Upper lobe of left lung (tissue), 6 donors: ENCODE results near the gene PIK3IP1. TPM values are rescaled to one million over a fixed set of nuclear protein-coding genes. Genes with fewer than 3 reads are reported as not detected.
A peak's percentile ranks its signal among the peaks of the same experiment; 100 is the strongest.

ENCODE experiments used
- ATAC-seq, 2 donors: fragments of 200-7000 bp; cut with Tn5 transposase; one replicate each; pipeline ENCODE4 v1.9.1; 2022; ENCODE audit warnings: mild to moderate bottlenecking in 2 of 2, moderate library complexity in 2 of 2; ENCODE audit not compliant: low FRiP score in 2 of 2
- DNase-seq, 2 donors: peaks; one replicate each; pipeline ENCODE4 v3.0.0-alpha.2; 2019 to 2020
- H3K27ac ChIP-seq, 4 donors: fragments of 200-600 bp; sonication (generic); one replicate each; pipeline ENCODE4 v1.5.1; 2016 to 2019
- H3K27me3 ChIP-seq, 4 donors: fragments of 200-600 bp; sonication (generic); one replicate each; pipeline ENCODE4 v1.5.1; 2017 to 2019
- H3K36me3 ChIP-seq, 4 donors: fragments of 200-600 bp; sonication (generic); one replicate each; pipeline ENCODE4 v1.5.1; 2016 to 2019
- H3K4me1 ChIP-seq, 4 donors: fragments of 200-600 bp; sonication (generic); one replicate each; pipeline ENCODE4 v1.5.1; 2018 to 2019
- H3K4me3 ChIP-seq, 4 donors: fragments of 200-600 bp; sonication (generic); one replicate each; pipeline ENCODE4 v1.5.1; 2017 to 2019; ENCODE audit warnings: mild to moderate bottlenecking in 2 of 4, moderate library complexity in 1 of 4
- H3K9me3 ChIP-seq, 4 donors: fragments of 200-600 bp; sonication (generic); one replicate each; pipeline ENCODE4 v1.5.1; 2018 to 2019
- EP300 ChIP-seq, 4 donors: sonication (generic); formaldehyde crosslinking; IDR thresholded peaks; one replicate each; pipeline ENCODE4 v1.5.1; 2017; ENCODE audit warnings: antibody characterized with exemption in 4 of 4, control low read depth in 2 of 4
- POLR2A ChIP-seq, 4 donors: fragments of 450-650 bp; IDR thresholded peaks; one replicate each; pipeline ENCODE4 v1.5.1; 2016 to 2017; ENCODE audit warnings: antibody characterized with exemption in 4 of 4, mild to moderate bottlenecking in 2 of 4
- POLR2AphosphoS5 ChIP-seq, 2 donors: sonication (generic); formaldehyde crosslinking; IDR thresholded peaks; one replicate each; pipeline ENCODE4 v1.5.1; 2017; ENCODE audit warnings: antibody characterized with exemption in 2 of 2
- WGBS, 2 donors: methylation state at CpG; one replicate each; pipeline ENCODE4 v1.1.5; 2017 to 2018; 5-methylcytosine and 5-hydroxymethylcytosine counted together
- total RNA-seq, 6 donors: library from RNA; depleted of rRNA in 4 of 6; stranded (reverse); fragments of >200 nt in 4 of 6; gene quantifications; one replicate each; pipeline versions ENCODE4 v1.1.0 to v1.2.1, GENCODE V29; 2016 to 2021
- TF ChIP-seq, protein P1 (sequence below), 6 experiments: fragments of 450-650 bp in 4 of 6; fragments of 200-600 bp in 2 of 6; sonication (generic) in 2 of 6; IDR thresholded peaks; one replicate each; pipeline ENCODE4 v1.5.1; 2016 to 2019; ENCODE audit warnings: antibody characterized with exemption in 6 of 6
- donor health status: DM: no; HTN: no; CAD: no; lungs with moderate emphysema.
- donor health status: DM: no; HTN: yes; CAD: no; lungs with severe emphysema.

PIK3IP1 gene
- total RNA-seq, 6 donors from 2014 or later: 38.9 to 97.1 (median 65.8) TPM

DNA sequence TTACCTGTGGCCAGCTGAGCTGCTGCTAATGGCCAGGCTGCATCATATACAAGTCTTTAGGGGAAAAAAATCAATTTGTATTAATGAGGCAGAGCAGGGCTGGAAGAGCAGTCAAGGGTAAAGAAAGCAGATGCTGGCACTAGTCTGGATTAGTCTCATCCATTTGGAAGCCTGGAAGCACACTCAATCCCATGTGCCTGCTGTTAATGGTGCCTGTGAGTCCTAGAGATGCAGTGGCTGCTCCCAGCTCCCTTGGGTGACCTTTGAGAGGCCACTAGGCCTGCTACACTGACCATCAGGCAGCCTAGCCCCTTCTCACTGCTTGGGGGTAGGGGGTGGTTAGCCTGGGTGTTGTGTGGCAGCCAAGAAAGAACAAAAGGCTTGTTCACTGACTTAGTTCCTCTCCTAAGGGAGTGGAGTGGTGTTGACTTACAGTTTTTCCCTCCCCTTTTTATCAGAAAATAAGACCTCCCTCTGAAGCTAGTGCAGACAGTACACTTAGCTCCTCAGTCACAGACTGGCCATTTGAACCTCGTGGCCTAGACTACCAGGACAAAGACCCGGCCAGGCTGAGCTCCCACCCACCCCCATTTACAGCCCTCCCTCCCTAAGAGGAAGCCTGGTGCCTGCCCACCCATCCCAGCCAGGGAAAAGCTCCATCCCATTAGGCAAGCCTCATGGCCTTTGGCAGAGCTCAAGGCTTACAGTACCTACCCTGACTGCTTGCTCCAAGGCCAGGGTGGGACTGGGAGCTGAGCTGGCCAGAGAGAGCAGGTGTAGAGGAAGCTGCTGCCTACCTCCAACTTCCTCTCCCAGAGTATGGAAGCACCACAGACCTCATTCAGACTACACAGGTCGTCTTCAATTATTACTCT lies 7.8 kb downstream of the PIK3IP1 start:
- WGBS, 2 donors: 47 to 49% methylated on average over 3 of the region's 3 CpGs
- TF ChIP-seq POLR2AphosphoS5 (IDR thresholded peaks at IDR 0.05) (no peak), EP300 (IDR thresholded peaks at IDR 0.05) (no peak), POLR2A (IDR thresholded peaks at IDR 0.05) (no peak)
- TF ChIP-seq, protein P1, sequence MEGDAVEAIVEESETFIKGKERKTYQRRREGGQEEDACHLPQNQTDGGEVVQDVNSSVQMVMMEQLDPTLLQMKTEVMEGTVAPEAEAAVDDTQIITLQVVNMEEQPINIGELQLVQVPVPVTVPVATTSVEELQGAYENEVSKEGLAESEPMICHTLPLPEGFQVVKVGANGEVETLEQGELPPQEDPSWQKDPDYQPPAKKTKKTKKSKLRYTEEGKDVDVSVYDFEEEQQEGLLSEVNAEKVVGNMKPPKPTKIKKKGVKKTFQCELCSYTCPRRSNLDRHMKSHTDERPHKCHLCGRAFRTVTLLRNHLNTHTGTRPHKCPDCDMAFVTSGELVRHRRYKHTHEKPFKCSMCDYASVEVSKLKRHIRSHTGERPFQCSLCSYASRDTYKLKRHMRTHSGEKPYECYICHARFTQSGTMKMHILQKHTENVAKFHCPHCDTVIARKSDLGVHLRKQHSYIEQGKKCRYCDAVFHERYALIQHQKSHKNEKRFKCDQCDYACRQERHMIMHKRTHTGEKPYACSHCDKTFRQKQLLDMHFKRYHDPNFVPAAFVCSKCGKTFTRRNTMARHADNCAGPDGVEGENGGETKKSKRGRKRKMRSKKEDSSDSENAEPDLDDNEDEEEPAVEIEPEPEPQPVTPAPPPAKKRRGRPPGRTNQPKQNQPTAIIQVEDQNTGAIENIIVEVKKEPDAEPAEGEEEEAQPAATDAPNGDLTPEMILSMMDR (IDR thresholded peaks at IDR 0.05): no peak
- no peak for ATAC-seq
- H3K27me3 ChIP-seq: no peaks in the 10 kb centered on the region
- H3K27ac ChIP-seq: peak overlapping the region; percentile 62 to 98 (median 84)
- peaks cover 18 to 98% (median 75%) of the 10 kb centered on the region in 4 donors for H3K36me3 ChIP-seq
- no peak for DNase-seq
- H3K9me3 ChIP-seq: no peaks in the 10 kb centered on the region
- no peak overlapping the region for H3K4me3 ChIP-seq
- peaks cover 44 to 57% (median 45%) of the 10 kb centered on the region in 4 donors for H3K4me1 ChIP-seq

DNA sequence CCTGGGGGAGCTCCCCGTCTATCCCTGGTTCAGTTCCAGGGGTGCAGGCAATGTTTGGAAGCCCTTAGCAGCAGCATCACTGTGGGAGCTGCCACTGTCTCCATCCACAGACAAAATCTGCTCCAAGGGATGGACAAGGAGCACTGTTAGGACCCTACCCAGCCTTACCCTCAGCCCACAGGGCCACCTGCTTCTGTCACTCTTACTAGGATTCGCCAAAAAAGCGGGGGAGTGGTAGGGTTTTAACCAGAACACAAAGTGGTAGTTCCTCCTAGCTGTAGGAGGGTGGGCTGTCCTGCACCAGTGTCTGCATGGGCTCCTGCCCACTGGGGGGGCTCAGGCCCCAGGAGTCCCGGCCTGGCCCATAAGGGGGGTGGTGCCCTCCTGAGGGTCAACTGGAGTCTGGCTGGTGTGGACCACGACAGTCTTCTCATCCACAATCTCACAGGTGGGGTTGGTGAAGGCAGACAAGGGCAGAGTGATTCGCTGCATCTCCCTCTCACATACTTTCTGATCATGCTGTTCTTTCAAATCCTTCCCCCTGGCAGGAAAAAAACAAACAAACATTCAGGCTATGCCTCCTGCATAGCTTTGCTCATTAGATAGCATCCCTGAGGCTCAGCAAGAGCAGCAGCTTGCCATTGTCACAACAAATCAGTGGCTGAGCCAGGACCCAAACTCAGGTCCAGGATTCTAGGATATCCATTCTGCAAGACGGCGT lies 9.4 kb downstream of the PIK3IP1 start:
- H3K36me3 ChIP-seq: peaks cover 18 to 98% (median 76%) of the 10 kb centered on the region in 4 donors
- H3K27ac ChIP-seq: peak overlapping the region in 2 of 4 donors; percentile 8 to 70
- DNase-seq (no peak), ATAC-seq (no peak)
- no peak overlapping the region for H3K4me3 ChIP-seq
- peaks cover 27 to 49% (median 36%) of the 10 kb centered on the region in 4 donors for H3K4me1 ChIP-seq
- peak in 1 of 2 donors; percentile 7 for TF ChIP-seq POLR2AphosphoS5 (IDR thresholded peaks at IDR 0.05)
- TF ChIP-seq EP300 (IDR thresholded peaks at IDR 0.05): no peak
- TF ChIP-seq, protein P1 (IDR thresholded peaks at IDR 0.05): no peak
- no peak for TF ChIP-seq POLR2A (IDR thresholded peaks at IDR 0.05)
- 71 to 81% methylated on average over 6 to 8 of the region's 8 CpGs for WGBS, 2 donors
- no peaks in the 10 kb centered on the region for H3K27me3 ChIP-seq
- H3K9me3 ChIP-seq: no peaks in the 10 kb centered on the region

DNA sequence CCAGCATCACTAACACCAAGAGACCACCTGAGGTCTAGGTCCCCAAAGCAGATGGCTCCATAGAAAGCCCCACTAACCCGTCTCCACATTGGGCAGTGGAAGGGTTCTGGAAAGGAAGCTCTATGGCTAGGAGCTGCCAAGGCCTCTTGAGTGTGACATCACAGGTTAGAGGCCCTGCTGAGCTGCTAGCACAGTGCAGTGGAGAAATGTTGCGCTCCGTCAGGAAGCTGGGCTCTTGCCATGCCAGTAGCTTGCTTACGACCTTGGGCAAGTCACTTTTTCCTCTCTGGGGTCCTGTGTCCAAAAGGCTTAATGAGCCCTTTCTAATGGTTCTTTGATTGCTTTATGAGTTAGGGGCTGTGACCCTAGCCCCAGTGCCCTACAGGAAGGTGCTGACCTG lies 10.6 kb downstream of the PIK3IP1 start:
- H3K27ac ChIP-seq: peak overlapping the region in 2 of 4 donors; percentile 27 to 58
- no peak for DNase-seq
- H3K36me3 ChIP-seq: peaks cover 18 to 100% (median 80%) of the 10 kb centered on the region in 4 donors
- 45 to 62% methylated on average over 4 of the region's 4 CpGs for WGBS, 2 donors
- no peaks in the 10 kb centered on the region for H3K27me3 ChIP-seq
- H3K4me3 ChIP-seq: no peak overlapping the region
- no peaks in the 10 kb centered on the region for H3K9me3 ChIP-seq
- H3K4me1 ChIP-seq: peaks cover 18 to 38% (median 28%) of the 10 kb centered on the region in 4 donors
- TF ChIP-seq POLR2A (IDR thresholded peaks at IDR 0.05): no peak
- TF ChIP-seq POLR2AphosphoS5 (IDR thresholded peaks at IDR 0.05): no peak
- TF ChIP-seq, protein P1 (IDR thresholded peaks at IDR 0.05): no peak
- TF ChIP-seq EP300 (IDR thresholded peaks at IDR 0.05): no peak
- ATAC-seq: no peak

DNA sequence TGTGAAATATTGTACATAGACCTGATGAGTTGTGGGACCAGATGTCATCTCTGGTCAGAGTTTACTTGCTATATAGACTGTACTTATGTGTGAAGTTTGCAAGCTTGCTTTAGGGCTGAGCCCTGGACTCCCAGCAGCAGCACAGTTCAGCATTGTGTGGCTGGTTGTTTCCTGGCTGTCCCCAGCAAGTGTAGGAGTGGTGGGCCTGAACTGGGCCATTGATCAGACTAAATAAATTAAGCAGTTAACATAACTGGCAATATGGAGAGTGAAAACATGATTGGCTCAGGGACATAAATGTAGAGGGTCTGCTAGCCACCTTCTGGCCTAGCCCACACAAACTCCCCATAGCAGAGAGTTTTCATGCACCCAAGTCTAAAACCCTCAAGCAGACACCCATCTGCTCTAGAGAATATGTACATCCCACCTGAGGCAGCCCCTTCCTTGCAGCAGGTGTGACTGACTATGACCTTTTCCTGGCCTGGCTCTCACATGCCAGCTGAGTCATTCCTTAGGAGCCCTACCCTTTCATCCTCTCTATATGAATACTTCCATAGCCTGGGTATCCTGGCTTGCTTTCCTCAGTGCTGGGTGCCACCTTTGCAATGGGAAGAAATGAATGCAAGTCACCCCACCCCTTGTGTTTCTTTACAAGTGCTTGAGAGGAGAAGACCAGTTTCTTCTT lies 12.3 kb downstream of the PIK3IP1 start:
- DNase-seq (no peak), ATAC-seq (no peak)
- Histone ChIP-seq H3K36me3 (peaks cover 27 to 96% (median 85%) of the 10 kb centered on the region in 4 donors), H3K27ac (peak overlapping the region in 3 of 4 donors; percentile 65 to 78 (median 73)), H3K4me3 (no peak overlapping the region), H3K9me3 (no peaks in the 10 kb centered on the region), H3K27me3 (no peaks in the 10 kb centered on the region), H3K4me1 (peaks cover 3 to 21% (median 14%) of the 10 kb centered on the region in 4 donors)
- TF ChIP-seq POLR2AphosphoS5 (IDR thresholded peaks at IDR 0.05): no peak
- TF ChIP-seq EP300 (IDR thresholded peaks at IDR 0.05): no peak
- TF ChIP-seq, protein P1 (IDR thresholded peaks at IDR 0.05): no peak
- TF ChIP-seq POLR2A (IDR thresholded peaks at IDR 0.05): no peak
